Frontal cortex (tissue), 4 donors: ENCODE measurements around the gene BTRC. TPM values are rescaled to one million over a fixed set of nuclear protein-coding genes. Genes with fewer than 3 reads are reported as not detected.
"Not testable (repeated sequence)": the region's sequence is repeated elsewhere in the genome, so short reads cannot be mapped to it uniquely, and the experiment has no call there.

Experiments used
- DNase-seq, 2 donors: peaks; one replicate each; pipeline ENCODE4 v3.0.0; 2012; ENCODE audit warnings: low spot score in 2 of 2
- FAIRE-seq: peaks from 2 replicates; lab custom pipeline; 2012; peaks lifted over from hg19 to GRCh38; lab: Jason Lieb, UNC
- total RNA-seq: library from RNA; depleted of rRNA; stranded (reverse); fragments of >200 nt; gene quantifications from one replicate; pipeline ENCODE4 v1.2.3, GENCODE V29; 2014
- donor health status: control.
- donor health status: control.
- donor health status: control.

The BTRC gene
- total RNA-seq, 1 donor from 2014 or later = 39.1 TPM

- no peak for DNase-seq
- no peak for FAIRE-seq
Measured at GRCh38 chr10:101379663-101380352, 25.8 kb downstream of the BTRC start.

GRCh38 chr10:101380353-101381017, 26.5 kb downstream of the BTRC start:
- DNase-seq = no peak
- FAIRE-seq = no peak

GRCh38 chr10:101385866-101386658, 32.1 kb downstream of the BTRC start:
- DNase-seq = no peak
- no peak for FAIRE-seq

GRCh38 chr10:101386659-101387259, 32.8 kb downstream of the BTRC start:
- no peak for DNase-seq
- FAIRE-seq = no peak

GRCh38 chr10:101388676-101389276, 34.8 kb downstream of the BTRC start:
- DNase-seq (no peak), FAIRE-seq (no peak)

- DNase-seq, FAIRE-seq: not testable (repeated sequence)
Measured at GRCh38 chr10:101389532-101389931, 35.6 kb downstream of the BTRC start.

DNA sequence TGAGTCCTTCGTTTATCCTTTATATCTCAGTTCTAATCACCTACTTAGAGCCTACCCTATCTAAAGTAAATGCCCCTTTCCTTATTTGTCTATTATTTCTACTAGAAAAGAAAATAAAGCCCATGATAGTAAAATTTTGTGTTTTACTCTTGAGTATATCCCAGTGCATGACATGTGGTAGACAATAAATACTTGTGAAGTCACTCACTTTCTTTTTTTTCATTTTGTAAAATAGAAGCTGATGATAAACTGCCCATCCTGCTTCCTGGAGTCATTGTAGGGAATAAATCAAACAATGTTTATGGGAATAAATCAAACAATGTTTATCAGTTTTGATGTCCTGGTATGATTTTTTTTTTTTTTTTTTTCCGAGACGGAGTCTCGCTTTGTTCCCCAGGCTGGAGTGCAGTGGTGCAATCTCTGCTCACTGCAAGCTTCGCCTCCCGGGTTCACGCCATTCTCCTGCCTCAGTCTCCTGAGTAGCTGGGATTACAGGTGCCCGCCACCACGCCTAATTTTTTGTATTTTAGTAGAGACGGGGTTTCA, 36.1 kb downstream of the BTRC start:
- no peak for FAIRE-seq
- DNase-seq = no peak

GRCh38 chr10:101393378-101393777, 39.4 kb downstream of the BTRC start:
- no peak for DNase-seq
- FAIRE-seq = no peak

GRCh38 chr10:101394524-101395133, 40.7 kb downstream of the BTRC start:
- FAIRE-seq (no peak), DNase-seq (no peak)

GRCh38 chr10:101397140-101397539, 43.2 kb downstream of the BTRC start:
- DNase-seq (peak in 1 of 2 donors; percentile 25), FAIRE-seq (no peak)

- DNase-seq (no peak), FAIRE-seq (no peak)
Measured at GRCh38 chr10:101400585-101400984, 46.6 kb downstream of the BTRC start.

DNA sequence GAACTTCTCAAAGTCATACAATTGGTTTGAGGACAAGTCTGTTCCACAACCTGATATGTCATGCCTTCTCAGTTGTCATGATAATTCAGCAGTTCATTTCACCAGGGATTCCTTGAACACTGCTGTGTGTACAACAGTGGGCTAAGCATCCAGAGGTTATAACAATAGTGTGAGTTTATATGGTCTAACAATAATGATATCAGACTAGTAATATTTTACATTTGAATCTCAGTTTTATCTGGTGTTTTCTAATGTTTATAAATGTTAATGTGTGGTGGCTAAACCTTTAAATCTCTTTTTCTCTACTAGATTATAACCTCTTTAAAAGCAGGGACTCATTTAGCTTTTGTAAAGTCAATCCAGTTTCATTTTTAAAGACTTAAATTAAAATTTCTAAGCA, 48.7 kb downstream of the BTRC start:
- no peak for DNase-seq
- no peak for FAIRE-seq

- FAIRE-seq (no peak), DNase-seq (no peak)
Measured at GRCh38 chr10:101403161-101403560, 49.2 kb downstream of the BTRC start.

GRCh38 chr10:101405001-101405400, 51.0 kb downstream of the BTRC start:
- DNase-seq (no peak), FAIRE-seq (no peak)

DNA sequence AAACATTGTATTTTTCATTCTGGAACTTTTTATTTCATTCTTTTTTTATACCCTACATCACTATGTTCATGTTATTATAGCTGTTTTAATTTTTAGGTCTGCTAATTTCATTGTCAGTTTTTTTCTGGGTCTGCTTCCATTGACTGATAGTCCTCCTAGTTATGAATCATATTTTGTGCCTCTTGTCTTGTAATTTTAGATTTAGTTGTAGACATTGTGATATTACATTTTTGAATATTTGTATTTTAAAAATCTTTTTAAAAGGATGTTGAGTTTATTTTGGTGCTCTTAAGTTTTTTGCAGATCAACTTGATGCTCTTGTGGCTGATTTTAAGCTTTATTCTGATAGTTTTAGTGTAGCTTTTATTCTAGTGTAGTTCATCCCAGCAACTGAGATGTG, 57.6 kb downstream of the BTRC start:
- FAIRE-seq = no peak
- DNase-seq = no peak

DNA sequence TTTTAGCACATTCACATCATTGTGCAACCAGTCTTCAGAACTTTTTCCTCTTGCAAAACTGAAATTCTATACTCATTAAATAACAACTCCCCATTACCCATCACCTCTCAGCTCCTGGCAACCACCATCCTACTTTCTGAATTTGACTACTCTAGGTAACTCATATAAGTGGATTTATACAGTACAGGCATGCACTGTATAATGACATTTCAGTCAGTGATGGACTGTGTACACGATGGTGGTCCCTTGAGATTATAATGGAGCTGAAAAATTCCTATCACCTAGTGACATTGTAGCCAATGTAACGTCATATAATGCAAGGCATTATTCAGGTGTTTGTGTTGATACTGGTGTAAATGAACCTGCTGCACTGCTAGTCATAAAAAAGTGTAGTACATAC, 60.1 kb downstream of the BTRC start:
- no peak for DNase-seq
- no peak for FAIRE-seq

- DNase-seq = no peak
Measured at GRCh38 chr10:101415884-101416283, 61.9 kb downstream of the BTRC start.

GRCh38 chr10:101421967-101422366, 68.0 kb downstream of the BTRC start:
- FAIRE-seq, DNase-seq: not testable (repeated sequence)

More at GRCh38 chr10:101415884-101416283, 61.9 kb downstream of the BTRC start:
- no peak for FAIRE-seq

DNA sequence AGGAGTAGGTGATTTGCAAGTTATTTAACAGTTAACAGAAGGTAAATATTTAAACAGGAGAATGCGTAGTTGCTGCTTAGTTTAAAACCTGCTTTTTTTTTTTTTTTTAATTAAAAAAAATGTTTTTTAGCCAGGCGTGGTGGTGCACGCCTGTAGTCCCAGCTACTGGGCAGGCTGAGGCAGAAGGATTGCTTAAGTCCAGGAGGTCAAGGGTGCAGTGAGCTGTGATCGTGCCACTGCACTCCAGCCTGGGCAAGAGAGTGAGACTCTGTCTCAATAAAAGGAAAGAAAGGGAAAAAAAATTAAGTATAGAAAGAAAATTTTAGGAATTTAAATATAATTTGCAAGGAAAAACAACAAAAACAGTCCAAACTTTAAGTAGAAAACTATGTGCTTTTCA, 71.6 kb downstream of the BTRC start:
- no peak for FAIRE-seq

More for the DNA sequence above, 71.6 kb downstream of the BTRC start:
- no peak for DNase-seq
